SK-N-SH treated with all-trans-retinoic acid at 6 μM for 48 hours (cell line): ENCODE data around the gene MBD3L3.
"Not testable (repeated sequence)": the region's sequence is repeated elsewhere in the genome, so short reads cannot be mapped to it uniquely, and the experiment has no call there.

ENCODE experiments used
- ATAC-seq: fragments of 200-7000 bp; cut with Tn5 transposase; 3 replicates; pipeline ENCODE4 v1.9.1; 2020; ENCODE audit warnings: mild to moderate bottlenecking, moderate library complexity
- ARNTL ChIP-seq: fragments of 450-650 bp; formaldehyde crosslinking; IDR thresholded peaks from 2 replicates; pipeline ENCODE4 v1.5.0; 2020; ENCODE audit warnings: low read depth, mild to moderate bottlenecking, moderate library complexity, borderline replicate concordance
- BACH2 ChIP-seq: fragments of 250-450 bp; sonication (Bioruptor Pico); IDR thresholded peaks from 2 replicates; pipeline ENCODE4 v1.9.0; 2021; ENCODE audit warnings: mild to moderate bottlenecking, borderline replicate concordance
- CSDC2 ChIP-seq: fragments of 250-450 bp; sonication (Bioruptor Pico); IDR thresholded peaks from 2 replicates; pipeline ENCODE4 v1.5.0; 2020; ENCODE audit warnings: mild to moderate bottlenecking, moderate library complexity
- CSRNP3 ChIP-seq: fragments of 250-450 bp; sonication (Bioruptor Pico); IDR thresholded peaks from 2 replicates; pipeline ENCODE4 v1.5.1; 2021; ENCODE audit warnings: mild to moderate bottlenecking, moderate library complexity
- ESRRG ChIP-seq: fragments of 250-450 bp; sonication (Bioruptor Pico); IDR thresholded peaks from 2 replicates; pipeline ENCODE4 v1.6.1; 2021; ENCODE audit warnings: mild to moderate bottlenecking
- GLIS3 ChIP-seq: fragments of 250-450 bp; sonication (Bioruptor Pico); IDR thresholded peaks from 2 replicates; pipeline ENCODE4 v1.5.0; 2020; ENCODE audit warnings: mild to moderate bottlenecking, moderate library complexity
- ISL1 ChIP-seq: fragments of 250-450 bp; sonication (Bioruptor Pico); IDR thresholded peaks from 2 replicates; pipeline ENCODE4 v2.1.2; 2022; ENCODE audit warnings: mild to moderate bottlenecking, moderate library complexity
- OSR1 ChIP-seq: fragments of 250-450 bp; sonication (Bioruptor Pico); IDR thresholded peaks from 2 replicates; pipeline ENCODE4 v1.8.0; 2022; ENCODE audit warnings: moderate library complexity, mild to moderate bottlenecking, inconsistent platforms
- PATZ1 ChIP-seq: fragments of 250-450 bp; sonication (Bioruptor Pico); IDR thresholded peaks from 2 replicates; pipeline ENCODE4 v1.8.0; 2020; ENCODE audit warnings: mild to moderate bottlenecking, moderate library complexity, borderline replicate concordance
- PPARA ChIP-seq: fragments of 250-450 bp; sonication (Bioruptor Pico); IDR thresholded peaks from 2 replicates; pipeline ENCODE4 v1.5.0; 2020; ENCODE audit warnings: mild to moderate bottlenecking, borderline replicate concordance
- SNAI2 ChIP-seq: fragments of 250-450 bp; sonication (Bioruptor Pico); IDR thresholded peaks from 2 replicates; pipeline ENCODE4 v1.5.0; 2020; ENCODE audit warnings: mild to moderate bottlenecking, moderate library complexity
- TCF4 ChIP-seq: fragments of 250-450 bp; sonication (Bioruptor Pico); IDR thresholded peaks from 2 replicates; pipeline ENCODE4 v1.8.0; 2021; ENCODE audit warnings: mild to moderate bottlenecking, moderate library complexity, borderline replicate concordance
- TOX ChIP-seq: fragments of 250-450 bp; sonication (Bioruptor Pico); IDR thresholded peaks from 2 replicates; pipeline ENCODE4 v1.8.0; 2021; ENCODE audit warnings: mild to moderate bottlenecking, moderate library complexity, borderline replicate concordance
- TSHZ2 ChIP-seq: fragments of 250-450 bp; sonication (Bioruptor Pico); IDR thresholded peaks from 2 replicates; pipeline ENCODE4 v1.5.0; 2020; ENCODE audit warnings: mild to moderate bottlenecking, moderate library complexity
- ZC3H10 ChIP-seq: fragments of 250-450 bp; sonication (Bioruptor Pico); IDR thresholded peaks from 2 replicates; pipeline ENCODE4 v1.5.1; 2021; ENCODE audit warnings: mild to moderate bottlenecking, moderate library complexity
- ZFP3 ChIP-seq: fragments of 250-450 bp; sonication (Bioruptor Pico); IDR thresholded peaks from 2 replicates; pipeline ENCODE4 v1.5.0; 2020; ENCODE audit warnings: mild to moderate bottlenecking, moderate library complexity
- ZNF565 ChIP-seq: fragments of 450-650 bp; formaldehyde crosslinking; conservative IDR thresholded peaks from 2 replicates; pipeline ENCODE4 v1.5.0; 2020; ENCODE audit warnings: low read depth, mild to moderate bottlenecking, moderate library complexity
- ZNF8 ChIP-seq: fragments of 450-650 bp; formaldehyde crosslinking; IDR thresholded peaks from 2 replicates; pipeline ENCODE4 v1.5.0; 2020; ENCODE audit warnings: mild to moderate bottlenecking, moderate library complexity

Gene MBD3L3

GRCh38 chr19:7069042-7069903 is 10.8 kb upstream of the MBD3L3 start, which contains the start of gene ZNF557:
Gene ZNF557, plus strand, starts transcription at chr19:7069703. Its CDS starts 5,372 bp downstream, at chr19:7075075.
- ATAC-seq, result peak; percentile 99
- no peak for TF ChIP-seq ZC3H10 (CRISPR knock-in tag)

GRCh38 chr19:7068599-7068998 is 10.1 kb upstream of the MBD3L3 start:
- TF ChIP-seq TCF4 (CRISPR knock-in tag) (no peak), ARNTL (CRISPR knock-in tag) (no peak), ZFP3 (no peak), ZNF8 (CRISPR knock-in tag) (no peak), OSR1 (CRISPR knock-in tag) (no peak), ESRRG (CRISPR knock-in tag) (no peak), BACH2 (CRISPR knock-in tag) (no peak)
- no peak for ATAC-seq

- ATAC-seq, result no peak
Observed at GRCh38 chr19:7067716-7068115, 9.2 kb upstream of the MBD3L3 start.

GRCh38 chr19:7067122-7067521 is 8.6 kb upstream of the MBD3L3 start:
- not testable (repeated sequence) for ATAC-seq

More at GRCh38 chr19:7067716-7068115, 9.2 kb upstream of the MBD3L3 start:
- TF ChIP-seq CSRNP3 (CRISPR knock-in tag) (no peak), TSHZ2 (CRISPR knock-in tag) (no peak), ZC3H10 (CRISPR knock-in tag) (no peak), BACH2 (CRISPR knock-in tag) (no peak), ZFP3 (no peak), GLIS3 (no peak), ZNF565 (CRISPR knock-in tag) (no peak), ARNTL (CRISPR knock-in tag) (no peak), SNAI2 (CRISPR knock-in tag) (no peak), TOX (CRISPR knock-in tag) (no peak), ISL1 (CRISPR knock-in tag) (no peak), PATZ1 (CRISPR knock-in tag) (no peak), TCF4 (CRISPR knock-in tag) (no peak), ZNF8 (CRISPR knock-in tag) (no peak), OSR1 (CRISPR knock-in tag) (no peak), CSDC2 (no peak), PPARA (CRISPR knock-in tag) (no peak)

GRCh38 chr19:7063764-7064418 is 5.4 kb upstream of the MBD3L3 start:
- no peak for ATAC-seq
- TF ChIP-seq BACH2 (CRISPR knock-in tag), result no peak
- TF ChIP-seq, all 23 proteins: peak for 0
